Inferior parietal cortex (tissue), 1 donor: ENCODE results near the gene ORC4.
"Not testable (repeated sequence)": the region's sequence is repeated elsewhere in the genome, so short reads cannot be mapped to it uniquely, and the experiment has no call there.

Experiments
- DNase-seq: peaks from one replicate; pipeline ENCODE4 v3.0.0-alpha.2; 2016; ENCODE audit errors: extremely low spot score

ORC4 gene

GRCh38 chr2:148014616-148015015 is 5.9 kb downstream of the ORC4 start:
- no peak for DNase-seq

- no peak for DNase-seq
Observed at GRCh38 chr2:148013876-148014275, 6.7 kb downstream of the ORC4 start.

- not testable (repeated sequence) for DNase-seq
Observed at GRCh38 chr2:148008411-148008810, 12.1 kb downstream of the ORC4 start.

GRCh38 chr2:148007219-148007900 is 13.2 kb downstream of the ORC4 start:
- DNase-seq: no peak

- DNase-seq: no peak
Observed at GRCh38 chr2:148006249-148007007, 14.1 kb downstream of the ORC4 start.

- DNase-seq: not testable (repeated sequence)
Observed at GRCh38 chr2:148002420-148002819, 18.1 kb downstream of the ORC4 start.

GRCh38 chr2:148000095-148000494 is 20.4 kb downstream of the ORC4 start:
- no peak for DNase-seq

GRCh38 chr2:147999126-147999525 is 21.4 kb downstream of the ORC4 start:
- no peak for DNase-seq

GRCh38 chr2:147998203-147998602 is 22.3 kb downstream of the ORC4 start:
- DNase-seq: no peak

- no peak for DNase-seq
Observed at GRCh38 chr2:147996828-147997227, 23.7 kb downstream of the ORC4 start.

- DNase-seq: not testable (repeated sequence)
Observed at GRCh38 chr2:147994965-147995364, 25.6 kb downstream of the ORC4 start.

- DNase-seq: peak; percentile 53
Observed at GRCh38 chr2:147989809-147990403, 30.6 kb downstream of the ORC4 start.

- DNase-seq: no peak
Observed at GRCh38 chr2:147989102-147989501, 31.4 kb downstream of the ORC4 start.

- DNase-seq: no peak
Observed at GRCh38 chr2:147980940-147981528, 39.5 kb downstream of the ORC4 start.

- no peak for DNase-seq
Observed at GRCh38 chr2:147977679-147978078, 42.9 kb downstream of the ORC4 start.

- no peak for DNase-seq
Observed at GRCh38 chr2:147976102-147976501, 44.4 kb downstream of the ORC4 start.

GRCh38 chr2:147968571-147968970 is 52.0 kb downstream of the ORC4 start:
- DNase-seq: no peak

GRCh38 chr2:147952118-147952517 is 68.4 kb downstream of the ORC4 start:
- no peak for DNase-seq

- no peak for DNase-seq
Observed at GRCh38 chr2:147945660-147946059, 74.9 kb downstream of the ORC4 start.

- no peak for DNase-seq
Observed at GRCh38 chr2:147939313-147939712, 81.2 kb downstream of the ORC4 start.

GRCh38 chr2:147937744-147938349 is 82.7 kb downstream of the ORC4 start:
- peak; percentile 75 for DNase-seq
